AG20443 (cell line): ENCODE data around the gene DUSP23.

Experiments
- DNase-seq: peaks from one replicate; pipeline ENCODE4 v3.0.0; 2012; ENCODE audit warnings: low spot score, mixed read lengths

Gene DUSP23

DNA sequence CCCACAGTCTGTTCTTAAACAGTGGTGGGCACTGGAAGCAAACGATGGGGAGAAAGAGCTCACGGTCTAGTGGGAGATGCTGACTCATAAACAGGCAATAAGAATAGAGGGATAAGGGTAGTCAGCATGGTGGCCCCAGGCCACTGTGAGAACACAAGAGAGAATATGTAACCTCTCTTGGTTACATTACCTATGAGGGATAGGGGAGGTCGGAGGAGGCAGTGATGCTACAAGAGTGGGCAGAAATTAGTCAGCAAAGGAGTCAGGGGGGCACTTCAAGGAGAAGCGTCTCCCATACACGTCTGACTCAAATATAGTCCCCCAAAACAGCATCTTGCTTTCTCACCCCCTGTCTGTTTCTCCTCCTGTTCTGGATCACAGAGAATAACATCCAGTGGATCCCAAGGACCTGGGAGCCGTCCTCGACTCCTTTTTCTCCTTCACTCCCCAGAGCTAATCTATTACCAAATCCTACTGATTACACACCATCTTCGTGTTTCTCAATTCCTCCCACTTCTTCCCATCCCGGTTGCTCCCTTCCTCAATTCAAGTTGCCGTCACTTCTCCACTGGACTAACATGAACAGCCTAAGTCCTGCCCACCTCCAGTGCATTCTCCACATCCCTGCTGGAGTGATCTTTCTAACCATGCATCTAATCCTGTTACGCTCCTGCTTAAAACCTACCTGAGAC, 48.0 kb downstream of the DUSP23 start:
- DNase-seq = no peak

DNA sequence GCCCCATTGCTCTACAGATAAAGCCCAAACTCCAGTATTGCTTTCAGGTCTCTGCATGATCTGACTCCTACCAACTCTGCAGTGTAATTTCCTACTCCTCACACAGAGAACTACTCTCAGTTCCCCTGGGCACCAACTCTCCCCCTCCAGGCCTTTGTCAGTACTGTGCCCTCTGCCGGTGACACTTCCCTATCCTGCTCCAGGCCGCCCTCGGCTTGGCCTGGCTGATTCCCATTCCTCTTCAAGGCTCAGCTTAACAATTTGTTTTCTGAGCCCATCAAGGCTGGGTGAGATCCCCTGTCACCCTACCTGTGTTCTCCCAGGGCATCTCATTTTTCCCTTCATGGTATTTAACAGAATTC, 48.5 kb downstream of the DUSP23 start:
- no peak for DNase-seq

DNA sequence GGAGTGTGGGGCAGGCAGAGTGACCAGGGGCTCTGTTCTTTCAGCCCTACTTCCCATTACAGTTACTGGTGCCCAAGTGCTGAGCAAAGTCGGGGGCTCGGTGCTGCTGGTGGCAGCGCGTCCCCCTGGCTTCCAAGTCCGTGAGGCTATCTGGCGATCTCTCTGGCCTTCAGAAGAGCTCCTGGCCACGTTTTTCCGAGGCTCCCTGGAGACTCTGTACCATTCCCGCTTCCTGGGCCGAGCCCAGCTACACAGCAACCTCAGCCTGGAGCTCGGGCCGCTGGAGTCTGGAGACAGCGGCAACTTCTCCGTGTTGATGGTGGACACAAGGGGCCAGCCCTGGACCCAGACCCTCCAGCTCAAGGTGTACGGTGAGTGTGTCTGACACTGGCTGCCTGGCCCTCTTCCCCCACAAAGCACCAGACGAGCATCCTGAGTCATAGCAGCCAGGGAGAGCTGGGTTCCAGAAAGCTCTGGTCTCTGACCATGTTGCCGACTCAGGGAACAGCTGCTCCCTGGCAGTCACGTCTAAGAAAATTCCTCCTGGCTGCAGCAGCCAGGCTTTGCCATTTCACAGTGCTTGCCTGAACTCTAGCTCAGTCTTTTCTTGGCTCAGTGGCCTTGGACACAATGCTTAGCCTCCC, 49.2 kb downstream of the DUSP23 start:
- peak; percentile 90 for DNase-seq

DNA sequence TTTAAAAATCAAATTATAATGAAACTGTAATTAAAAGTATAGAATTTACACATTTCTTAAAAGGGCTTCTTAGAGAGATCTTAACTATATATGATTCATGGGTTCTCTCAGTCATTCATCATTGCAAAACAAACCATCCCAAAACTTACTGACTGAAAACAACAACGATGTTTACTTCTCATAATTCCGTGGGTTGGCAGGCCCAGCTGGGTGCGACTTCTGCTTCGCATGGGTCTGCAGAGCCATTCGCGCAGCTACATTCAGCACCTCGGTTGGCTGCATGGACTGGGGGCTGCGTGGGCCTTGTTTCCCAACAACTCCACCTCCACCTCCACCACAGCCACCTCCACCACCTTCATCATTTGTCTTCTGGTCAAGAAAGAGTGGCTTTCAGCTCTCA, 50.0 kb downstream of the DUSP23 start:
- DNase-seq = no peak

DNA sequence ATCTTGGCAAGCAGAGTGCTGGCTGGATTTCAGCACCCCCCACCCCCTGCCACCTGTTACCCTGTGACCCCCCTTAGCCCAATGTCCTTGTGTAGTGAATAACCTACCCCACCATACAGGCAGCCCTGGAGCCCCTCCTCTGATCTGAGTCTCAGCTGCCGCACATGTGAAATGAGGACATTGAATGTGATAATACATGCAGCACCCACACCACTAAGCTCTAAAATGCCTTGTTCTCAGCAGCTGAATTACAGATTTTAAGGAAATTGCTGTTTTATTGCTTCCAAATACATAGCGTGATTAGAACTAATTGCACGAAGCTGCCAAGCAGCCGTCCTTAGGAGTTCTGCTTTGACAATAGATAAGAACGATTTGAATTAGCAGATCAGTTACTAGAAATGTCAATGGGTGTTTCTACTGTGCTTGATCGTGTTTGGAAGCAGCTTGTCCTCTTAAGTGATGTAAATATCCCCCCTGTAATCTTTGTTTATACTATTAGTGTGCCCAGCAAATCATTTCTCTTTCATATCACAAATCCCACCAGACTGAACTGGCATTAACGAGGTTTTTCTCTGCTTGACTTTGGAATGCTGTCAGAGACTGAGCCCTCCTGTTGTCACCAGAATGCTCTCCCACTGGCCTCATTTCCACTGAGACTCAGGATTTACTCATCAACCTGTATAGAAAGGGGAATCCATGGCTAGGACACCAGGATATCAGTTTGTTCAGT, 50.8 kb downstream of the DUSP23 start:
- DNase-seq = no peak
